ENCODE data around the gene CDH2.
A peak's percentile ranks its signal among the peaks of the same experiment; 100 is the strongest.

CDH2 gene

DNA sequence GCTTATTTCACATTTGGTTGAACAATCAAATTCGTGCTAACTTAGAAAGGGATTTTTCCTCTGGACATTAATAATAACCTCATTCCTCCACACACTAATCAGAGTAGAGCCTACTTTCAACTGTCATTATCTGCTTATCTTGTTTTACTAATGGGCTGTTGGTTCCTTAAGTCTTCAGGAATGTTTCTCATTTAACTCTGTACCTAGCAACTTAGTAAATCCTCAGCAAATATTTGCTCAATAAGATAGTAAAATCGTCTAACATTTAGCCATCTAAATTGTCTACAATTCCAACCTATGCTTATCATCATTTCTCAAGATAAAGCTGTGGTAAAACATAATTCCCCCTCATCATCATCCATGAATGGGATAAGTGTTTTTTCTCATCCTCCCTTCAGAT, 98.1 kb downstream of the CDH2 start:
- TF ChIP-seq, protein P1, sequence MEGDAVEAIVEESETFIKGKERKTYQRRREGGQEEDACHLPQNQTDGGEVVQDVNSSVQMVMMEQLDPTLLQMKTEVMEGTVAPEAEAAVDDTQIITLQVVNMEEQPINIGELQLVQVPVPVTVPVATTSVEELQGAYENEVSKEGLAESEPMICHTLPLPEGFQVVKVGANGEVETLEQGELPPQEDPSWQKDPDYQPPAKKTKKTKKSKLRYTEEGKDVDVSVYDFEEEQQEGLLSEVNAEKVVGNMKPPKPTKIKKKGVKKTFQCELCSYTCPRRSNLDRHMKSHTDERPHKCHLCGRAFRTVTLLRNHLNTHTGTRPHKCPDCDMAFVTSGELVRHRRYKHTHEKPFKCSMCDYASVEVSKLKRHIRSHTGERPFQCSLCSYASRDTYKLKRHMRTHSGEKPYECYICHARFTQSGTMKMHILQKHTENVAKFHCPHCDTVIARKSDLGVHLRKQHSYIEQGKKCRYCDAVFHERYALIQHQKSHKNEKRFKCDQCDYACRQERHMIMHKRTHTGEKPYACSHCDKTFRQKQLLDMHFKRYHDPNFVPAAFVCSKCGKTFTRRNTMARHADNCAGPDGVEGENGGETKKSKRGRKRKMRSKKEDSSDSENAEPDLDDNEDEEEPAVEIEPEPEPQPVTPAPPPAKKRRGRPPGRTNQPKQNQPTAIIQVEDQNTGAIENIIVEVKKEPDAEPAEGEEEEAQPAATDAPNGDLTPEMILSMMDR (IDR thresholded peaks at IDR 0.05; ENCODE audit: low read length, missing control alignments) = no peak
- no peak overlapping the region for H3K4me3 ChIP-seq (replicated peaks; ENCODE audit: low read depth, low read length)

DNA sequence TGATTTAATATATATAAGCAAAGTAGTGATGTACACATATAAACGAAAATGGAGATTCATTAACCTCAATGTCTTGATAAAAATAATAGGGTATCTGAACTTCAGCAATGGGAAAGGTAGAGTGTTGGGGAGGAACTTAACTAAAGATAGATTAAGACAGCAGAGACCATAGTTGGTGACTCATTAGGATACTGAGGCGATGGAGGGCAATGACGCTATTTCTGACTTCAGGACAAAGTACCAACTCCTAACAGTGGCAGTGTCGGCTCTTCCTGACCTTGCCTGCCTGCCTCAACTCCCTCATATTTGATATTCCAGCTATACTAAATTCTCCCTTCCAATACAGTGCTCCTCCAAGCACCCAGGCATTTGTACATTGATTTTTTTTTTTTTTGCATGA, 98.6 kb downstream of the CDH2 start:
- DNase-seq (ENCODE audit: low read depth) = no peak
- TF ChIP-seq, protein P1 (IDR thresholded peaks at IDR 0.05; ENCODE audit: low read length, missing control alignments) = no peak
- no peak overlapping the region for H3K4me3 ChIP-seq (replicated peaks; ENCODE audit: low read depth, low read length)

More for the DNA sequence above, 98.1 kb downstream of the CDH2 start:
- DNase-seq (ENCODE audit: low read depth) = no peak

DNA sequence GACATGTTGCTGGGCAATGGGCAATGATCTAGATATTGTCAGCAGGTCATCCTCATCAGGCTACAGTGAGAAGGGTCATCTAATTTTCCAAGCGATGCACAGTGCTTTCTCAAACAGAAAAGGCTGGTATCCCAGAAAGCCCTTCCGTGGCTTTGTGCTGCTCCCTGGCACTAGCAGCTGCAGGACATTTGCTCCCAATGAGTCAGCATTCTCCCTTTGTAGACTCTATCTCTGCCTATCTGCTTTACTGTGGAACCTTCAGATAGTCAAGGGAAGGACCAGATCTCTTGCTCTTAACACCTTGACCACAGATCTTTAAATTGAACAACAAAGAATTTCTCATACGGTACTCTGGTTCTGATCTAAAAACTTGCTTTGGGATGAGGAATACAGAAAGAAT, 101.4 kb downstream of the CDH2 start:
- H3K4me3 ChIP-seq (replicated peaks; ENCODE audit: low read depth, low read length) = no peak overlapping the region
- TF ChIP-seq, protein P1 (IDR thresholded peaks at IDR 0.05; ENCODE audit: low read length, missing control alignments) = no peak
- DNase-seq (ENCODE audit: low read depth) = peak; percentile 29

DNA sequence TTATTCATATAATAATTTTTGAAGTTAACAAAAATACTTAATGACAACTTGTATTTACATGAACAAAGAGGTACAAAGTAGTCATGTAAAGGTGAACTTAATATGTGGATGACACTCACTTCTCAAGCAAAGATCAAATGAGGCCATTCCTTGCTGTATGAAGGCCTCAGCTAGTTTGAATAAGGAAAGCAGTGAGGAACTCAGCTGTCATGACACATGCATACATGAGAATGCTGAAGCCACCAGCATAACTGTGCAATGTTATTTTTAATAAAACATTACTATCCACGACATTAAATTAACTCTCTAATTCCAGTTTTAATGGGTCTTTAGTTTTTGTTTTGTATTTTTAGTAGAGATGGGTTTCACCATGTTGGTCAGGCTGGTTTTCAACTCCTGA, 102.9 kb downstream of the CDH2 start:
- H3K4me3 ChIP-seq (replicated peaks; ENCODE audit: low read depth, low read length) = no peak overlapping the region
- DNase-seq (ENCODE audit: low read depth) = no peak
- TF ChIP-seq, protein P1 (IDR thresholded peaks at IDR 0.05; ENCODE audit: low read length, missing control alignments) = no peak

DNA sequence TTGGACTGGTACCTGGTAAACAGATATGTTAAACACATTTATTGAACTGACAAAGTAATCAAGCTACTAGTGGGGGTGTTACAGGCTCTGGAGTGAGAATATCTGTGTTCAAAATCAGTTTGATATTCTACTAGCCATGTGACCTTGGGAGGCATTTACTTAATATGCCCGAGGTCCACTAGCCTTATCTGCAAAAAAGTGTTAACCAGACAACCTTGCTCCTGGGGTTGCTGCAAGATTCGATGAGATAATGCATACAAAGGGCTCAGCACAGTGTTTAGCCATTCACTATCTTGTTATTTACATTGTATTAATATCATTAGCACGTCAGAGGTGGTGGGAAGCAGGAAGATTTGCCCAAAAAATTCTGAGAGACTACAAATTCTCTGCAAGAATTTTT, 103.3 kb downstream of the CDH2 start:
- no peak for DNase-seq (ENCODE audit: low read depth)
- TF ChIP-seq, protein P1 (IDR thresholded peaks at IDR 0.05; ENCODE audit: low read length, missing control alignments) = no peak
- no peak overlapping the region for H3K4me3 ChIP-seq (replicated peaks; ENCODE audit: low read depth, low read length)

DNA sequence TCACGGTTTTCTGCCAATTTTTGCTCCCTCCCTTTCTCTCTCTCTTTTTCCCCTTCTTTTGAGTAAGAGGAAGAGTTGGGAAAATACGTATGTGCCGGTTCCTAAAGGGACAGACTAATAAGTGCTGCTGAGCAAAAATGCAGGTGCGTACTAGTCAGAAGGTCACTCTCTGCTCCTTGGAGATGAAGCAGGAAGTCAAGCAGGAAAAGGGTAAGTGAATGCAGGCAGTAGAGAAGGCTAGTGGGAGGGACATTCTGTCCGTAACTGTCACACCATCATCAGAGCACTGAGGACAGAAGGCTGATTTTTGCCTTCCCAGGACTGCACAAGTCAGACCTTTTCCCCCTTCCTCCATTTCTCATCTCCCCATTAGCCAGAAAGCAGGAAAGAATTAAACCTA, 105.7 kb downstream of the CDH2 start:
- TF ChIP-seq, protein P1 (IDR thresholded peaks at IDR 0.05; ENCODE audit: low read length, missing control alignments) = no peak
- no peak overlapping the region for H3K4me3 ChIP-seq (replicated peaks; ENCODE audit: low read depth, low read length)
- DNase-seq (ENCODE audit: low read depth) = no peak

DNA sequence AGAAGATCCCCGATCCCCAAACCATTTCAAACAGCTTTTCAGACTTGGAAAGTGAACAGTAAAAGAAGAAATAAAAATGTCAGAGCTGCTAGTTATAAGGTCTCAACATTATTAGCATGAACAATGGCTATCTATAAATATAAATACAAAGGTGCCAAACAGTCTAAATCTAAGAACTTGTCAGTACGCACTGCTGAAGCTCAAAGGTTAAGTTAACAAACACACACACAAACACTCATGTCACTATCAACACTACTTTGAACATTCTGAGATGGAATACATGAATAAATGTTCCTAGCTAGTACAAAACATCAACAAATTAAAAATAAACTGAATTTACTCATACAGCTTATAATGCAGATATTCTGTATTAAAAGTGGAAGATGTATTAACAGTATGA, 108.7 kb downstream of the CDH2 start:
- TF ChIP-seq, protein P1 (IDR thresholded peaks at IDR 0.05; ENCODE audit: low read length, missing control alignments) = no peak
- DNase-seq (ENCODE audit: low read depth) = no peak
- no peak overlapping the region for H3K4me3 ChIP-seq (replicated peaks; ENCODE audit: low read depth, low read length)

Data from fibroblast of pulmonary artery (primary cell).